Measurements from ENCODE around the gene PARD3.

DNA sequence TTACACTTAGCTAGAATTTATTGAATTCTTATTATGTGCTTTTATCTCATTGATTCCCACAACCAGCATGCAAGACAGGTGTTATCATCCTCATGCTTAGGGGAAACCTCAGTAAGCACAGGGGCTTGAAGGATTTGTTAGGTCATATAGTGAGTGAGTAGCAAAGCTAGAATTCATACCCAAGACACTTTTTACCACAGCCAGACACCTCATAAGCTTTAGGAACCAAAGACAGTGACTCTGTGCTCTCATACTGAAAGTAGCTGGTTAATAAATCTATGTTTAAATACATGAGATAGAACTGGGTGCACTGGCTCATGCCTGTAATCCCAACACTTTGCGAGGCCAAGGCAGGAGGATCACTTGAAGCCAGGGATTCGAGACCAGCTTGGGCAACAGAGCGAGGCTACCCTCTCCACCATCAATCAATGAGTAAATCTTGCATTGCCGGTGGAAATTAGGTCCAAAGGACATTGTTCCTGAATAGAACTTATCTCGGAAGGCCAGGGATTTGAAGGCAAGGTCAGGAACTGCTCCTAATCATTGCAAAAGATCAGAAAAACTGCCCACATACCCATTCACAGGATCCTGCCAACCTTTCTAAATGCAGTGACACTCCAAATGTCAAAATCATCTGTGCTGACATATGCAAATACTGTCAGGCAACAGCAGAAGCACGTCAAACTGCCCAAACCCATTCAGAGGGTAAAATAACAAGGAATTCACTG, 523.5 kb downstream of the PARD3 start:
- TF ChIP-seq EP300 (IDR thresholded peaks at IDR 0.05): no peak
- TF ChIP-seq, protein P1, sequence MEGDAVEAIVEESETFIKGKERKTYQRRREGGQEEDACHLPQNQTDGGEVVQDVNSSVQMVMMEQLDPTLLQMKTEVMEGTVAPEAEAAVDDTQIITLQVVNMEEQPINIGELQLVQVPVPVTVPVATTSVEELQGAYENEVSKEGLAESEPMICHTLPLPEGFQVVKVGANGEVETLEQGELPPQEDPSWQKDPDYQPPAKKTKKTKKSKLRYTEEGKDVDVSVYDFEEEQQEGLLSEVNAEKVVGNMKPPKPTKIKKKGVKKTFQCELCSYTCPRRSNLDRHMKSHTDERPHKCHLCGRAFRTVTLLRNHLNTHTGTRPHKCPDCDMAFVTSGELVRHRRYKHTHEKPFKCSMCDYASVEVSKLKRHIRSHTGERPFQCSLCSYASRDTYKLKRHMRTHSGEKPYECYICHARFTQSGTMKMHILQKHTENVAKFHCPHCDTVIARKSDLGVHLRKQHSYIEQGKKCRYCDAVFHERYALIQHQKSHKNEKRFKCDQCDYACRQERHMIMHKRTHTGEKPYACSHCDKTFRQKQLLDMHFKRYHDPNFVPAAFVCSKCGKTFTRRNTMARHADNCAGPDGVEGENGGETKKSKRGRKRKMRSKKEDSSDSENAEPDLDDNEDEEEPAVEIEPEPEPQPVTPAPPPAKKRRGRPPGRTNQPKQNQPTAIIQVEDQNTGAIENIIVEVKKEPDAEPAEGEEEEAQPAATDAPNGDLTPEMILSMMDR (IDR thresholded peaks at IDR 0.05): no peak
- TF ChIP-seq POLR2AphosphoS5 (IDR thresholded peaks at IDR 0.05): no peak
